Stimulated activated CD4-positive, alpha-beta T cell treated with anti-CD3 and anti-CD28 coated beads, Interleukin-4, amount 100 ng/mL, for 1 hour (primary cell): ENCODE results near the gene AAMDC.
"Not testable (repeated sequence)": the region's sequence is repeated elsewhere in the genome, so short reads cannot be mapped to it uniquely, and the experiment has no call there.

Experiments
- DNase-seq: peaks from one replicate; pipeline ENCODE4 v3.0.0-alpha.2; 2020

Gene AAMDC

DNA sequence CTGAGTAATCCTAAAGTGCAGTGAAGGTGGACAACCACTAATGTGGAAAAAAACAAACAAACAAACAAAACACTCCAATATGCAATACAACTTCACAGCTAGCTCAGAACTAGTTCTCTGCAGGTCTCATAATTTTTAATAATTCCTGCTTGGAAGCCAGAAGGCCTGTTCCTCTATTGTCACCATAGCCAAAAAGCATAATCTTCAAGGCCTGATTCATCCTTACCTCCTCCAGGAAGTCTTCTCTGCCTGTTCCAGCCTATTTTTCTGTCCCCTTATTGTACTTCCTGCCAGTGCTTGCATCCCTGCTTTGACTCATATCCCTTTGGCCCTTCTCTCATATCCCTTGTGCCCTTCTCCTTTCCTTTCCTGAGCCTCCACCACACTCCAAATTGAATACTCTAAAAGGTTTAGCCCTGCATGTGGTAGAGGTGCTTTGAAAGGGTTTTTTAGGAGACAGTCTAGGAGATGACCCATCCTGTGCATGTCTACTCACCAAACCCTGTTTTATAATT is 69.2 kb downstream of the AAMDC start:
- not testable (repeated sequence) for DNase-seq

DNA sequence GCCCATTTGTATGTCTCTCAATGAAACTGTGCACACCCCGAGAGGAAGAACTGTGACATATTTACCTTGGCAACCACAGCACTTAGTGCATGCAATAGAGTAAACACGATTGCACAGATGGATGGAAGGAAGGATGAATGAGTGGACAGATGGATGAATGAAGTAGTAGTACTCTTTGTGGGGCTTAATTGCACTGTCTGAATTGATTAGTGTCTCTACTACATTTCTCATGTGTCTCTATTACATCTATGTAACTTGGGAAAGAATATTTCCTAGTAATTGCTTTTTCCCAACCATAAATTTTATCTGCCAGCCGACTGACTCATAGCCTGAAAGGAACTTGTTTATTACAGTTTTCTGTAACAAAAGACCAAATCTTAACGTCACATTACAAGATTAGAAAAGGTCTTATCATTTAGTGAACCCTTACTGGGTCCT is 69.7 kb downstream of the AAMDC start:
- not testable (repeated sequence) for DNase-seq

DNA sequence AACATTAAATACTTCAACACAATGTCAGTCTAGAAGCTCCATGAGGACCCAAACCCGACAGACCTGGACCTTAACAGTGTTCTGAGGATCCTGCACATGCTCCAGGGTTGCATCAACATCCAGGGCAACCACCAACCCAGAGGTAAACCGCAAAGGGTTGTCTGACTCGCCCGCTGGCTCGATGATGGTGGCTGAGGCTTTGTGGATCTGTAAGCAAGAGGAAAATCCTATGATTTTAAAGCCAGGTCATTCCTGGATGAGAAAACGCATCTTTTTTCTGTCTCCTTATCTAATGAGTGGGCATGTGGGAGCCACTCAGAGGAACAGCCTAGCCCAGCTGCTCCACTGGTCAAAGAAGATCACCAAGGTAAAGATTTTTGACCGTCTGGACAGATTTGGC is 70.3 kb downstream of the AAMDC start:
- DNase-seq, result not testable (repeated sequence)

DNA sequence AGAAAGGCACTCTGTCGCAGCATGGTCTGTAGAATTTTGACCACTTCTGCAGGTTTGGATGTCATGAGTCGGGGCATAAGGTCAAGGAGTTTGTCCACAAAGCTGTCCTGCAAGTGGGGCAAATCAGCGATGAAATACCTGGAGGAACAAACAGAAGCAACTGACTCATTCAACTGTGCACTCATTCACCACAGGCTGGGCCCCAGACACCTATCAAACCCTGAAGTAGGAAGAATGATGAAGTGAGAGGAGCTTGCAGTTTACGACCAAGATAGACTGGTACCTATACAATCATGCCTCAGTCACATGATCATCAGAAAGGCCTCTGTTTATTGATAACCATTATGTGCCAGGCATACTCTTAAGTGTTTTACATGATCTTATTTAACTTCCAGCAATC is 70.8 kb downstream of the AAMDC start:
- DNase-seq, result not testable (repeated sequence)

DNA sequence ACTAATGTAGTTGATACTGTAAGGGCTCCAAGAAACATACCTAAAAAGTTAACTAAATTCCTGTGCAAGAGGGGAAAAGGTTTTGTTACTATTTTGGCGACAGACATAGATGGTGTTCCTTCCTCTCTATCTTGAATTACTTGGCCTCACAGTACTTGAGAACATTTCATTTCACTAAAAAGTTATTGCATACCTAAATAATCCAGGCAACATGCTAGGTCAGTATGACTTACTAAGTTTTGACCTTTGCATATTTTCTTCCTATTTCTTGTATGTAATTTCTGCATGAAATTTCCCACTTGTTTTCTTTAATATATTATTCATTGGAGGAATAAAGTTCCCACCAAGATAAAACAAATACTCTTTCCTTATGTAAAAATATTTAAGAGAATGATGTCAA is 74.0 kb downstream of the AAMDC start:
- DNase-seq, result not testable (repeated sequence)

DNA sequence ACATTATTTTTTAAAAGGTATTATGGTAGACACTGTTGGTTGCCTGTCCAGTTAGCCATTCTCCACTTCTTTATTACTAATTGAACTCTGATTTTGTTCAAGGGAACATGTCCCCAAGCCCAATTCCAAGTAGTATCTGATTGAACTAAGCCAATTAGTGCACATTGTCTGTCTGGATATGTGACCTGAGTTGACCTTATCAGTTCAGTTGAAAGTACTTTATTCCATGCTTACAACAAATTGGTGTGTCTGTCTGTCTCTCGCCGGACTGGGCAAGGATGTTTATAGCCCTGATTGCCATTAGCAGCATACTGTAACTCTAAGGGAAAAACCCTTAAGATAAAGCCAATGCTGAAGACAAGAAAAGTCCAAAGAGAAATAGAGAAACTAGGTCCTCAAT is 87.9 kb downstream of the AAMDC start:
- no peak for DNase-seq

DNA sequence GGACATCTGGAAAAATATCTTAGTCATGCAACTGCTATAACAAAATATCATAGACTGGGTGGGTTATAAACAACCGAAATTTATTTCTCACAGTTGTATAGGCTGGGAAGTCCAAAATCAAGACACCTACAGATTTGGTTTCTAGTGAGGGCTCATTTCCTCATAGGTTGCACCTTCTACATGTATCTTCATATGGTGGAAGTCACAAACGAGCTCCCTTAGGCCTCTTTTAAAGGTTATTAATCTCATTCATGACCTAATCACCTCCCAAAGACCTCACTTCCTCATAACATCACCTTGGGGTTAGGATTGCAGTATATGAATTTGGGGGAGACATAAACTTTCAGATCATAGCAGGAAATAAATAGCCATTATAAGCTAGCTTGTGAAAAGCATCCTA is 88.3 kb downstream of the AAMDC start:
- no peak for DNase-seq

DNA sequence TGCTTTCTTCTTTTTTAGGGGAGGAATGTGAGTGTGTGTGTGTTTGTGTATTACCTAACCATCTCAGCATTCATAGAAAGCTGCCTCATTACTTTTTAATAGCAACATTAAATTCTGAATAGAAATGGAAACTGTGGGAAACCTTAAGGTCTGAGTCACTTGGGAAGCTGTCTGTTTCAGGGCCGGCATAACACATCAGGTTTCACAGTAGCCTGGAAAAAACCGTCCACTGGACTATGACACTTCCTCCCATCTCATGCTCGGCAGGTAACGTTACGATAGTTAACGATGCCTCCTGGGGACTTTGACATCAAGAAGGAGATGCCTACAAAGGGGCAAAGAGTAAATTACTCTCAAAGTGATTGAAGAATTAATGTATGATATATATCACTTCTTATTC is 89.9 kb downstream of the AAMDC start:
- DNase-seq, result not testable (repeated sequence)

DNA sequence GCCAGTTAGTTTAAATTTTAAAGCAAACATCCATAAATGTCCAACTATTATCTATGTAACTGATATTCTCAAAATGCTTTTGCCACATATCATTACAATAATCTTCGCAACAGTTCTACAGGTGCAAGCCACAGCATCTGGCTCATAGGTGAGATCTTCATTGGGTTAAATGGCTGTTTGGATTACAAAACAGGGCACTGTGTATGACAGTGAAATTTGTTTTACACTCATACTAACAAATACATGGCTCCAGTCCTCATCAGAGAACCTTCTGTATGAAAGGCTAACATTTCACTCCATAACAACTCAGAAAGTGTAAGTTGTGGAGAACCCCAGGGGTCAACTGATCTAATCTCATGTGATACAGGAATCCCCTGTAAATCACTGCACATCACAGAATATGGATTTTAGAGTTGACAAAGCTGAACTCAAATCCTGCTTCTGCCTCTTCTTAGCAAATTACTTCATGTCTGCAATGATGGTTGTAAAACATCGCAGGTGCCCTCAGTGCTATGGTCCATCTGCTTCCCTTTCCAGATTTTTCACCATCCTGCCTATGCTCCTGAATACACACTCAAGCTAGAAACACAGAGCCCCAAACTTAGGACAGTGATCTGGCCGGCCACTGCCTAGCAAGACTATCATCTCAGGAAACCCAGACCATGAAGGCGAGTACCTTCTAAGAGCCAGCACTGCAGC is 92.8 kb downstream of the AAMDC start:
- DNase-seq, result not testable (repeated sequence)

DNA sequence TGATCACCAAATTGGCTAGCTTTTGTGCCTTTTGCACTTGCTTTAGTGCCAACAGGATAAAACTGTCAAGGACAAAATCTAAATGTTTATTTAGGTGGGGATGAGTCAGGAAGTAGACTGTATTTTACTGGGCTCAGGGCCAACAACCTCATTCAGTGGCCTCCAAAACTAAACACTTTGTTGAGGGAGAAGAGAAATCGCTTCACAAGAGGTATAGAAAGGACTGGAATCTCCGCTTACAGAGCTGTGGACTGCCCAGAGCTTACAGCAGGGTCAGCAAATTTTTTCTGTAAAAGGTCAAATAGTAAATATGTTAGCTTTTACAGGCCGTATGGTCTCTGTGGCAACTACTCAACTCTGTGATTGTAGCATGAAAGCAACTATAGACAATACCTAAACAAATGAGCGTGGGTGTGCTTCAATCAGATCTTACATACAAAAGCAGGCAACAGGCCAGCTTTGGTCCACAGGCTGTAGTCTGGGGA is 93.4 kb downstream of the AAMDC start:
- DNase-seq, result not testable (repeated sequence)

DNA sequence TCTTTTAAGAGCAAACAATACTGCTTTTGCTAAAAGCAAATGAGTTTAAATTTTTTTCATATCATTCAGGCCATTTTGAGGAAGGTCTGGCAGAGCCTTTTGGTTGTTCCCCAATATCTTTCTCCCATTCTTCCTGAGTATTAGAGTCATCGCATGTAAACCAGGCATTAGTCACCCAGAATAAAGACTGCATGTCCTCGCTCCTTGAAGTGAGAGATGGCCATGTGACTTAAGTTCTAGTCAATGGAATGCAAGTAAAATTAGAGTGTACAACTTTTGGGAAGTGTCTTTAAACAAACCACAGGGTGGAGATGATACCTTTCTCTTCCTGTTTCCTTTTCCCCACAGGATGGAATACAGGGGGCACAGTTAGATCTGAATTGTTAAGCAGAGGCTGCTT is 96.8 kb downstream of the AAMDC start:
- DNase-seq, result not testable (repeated sequence)
